Measurements from ENCODE around the gene LRMDA.

DNA sequence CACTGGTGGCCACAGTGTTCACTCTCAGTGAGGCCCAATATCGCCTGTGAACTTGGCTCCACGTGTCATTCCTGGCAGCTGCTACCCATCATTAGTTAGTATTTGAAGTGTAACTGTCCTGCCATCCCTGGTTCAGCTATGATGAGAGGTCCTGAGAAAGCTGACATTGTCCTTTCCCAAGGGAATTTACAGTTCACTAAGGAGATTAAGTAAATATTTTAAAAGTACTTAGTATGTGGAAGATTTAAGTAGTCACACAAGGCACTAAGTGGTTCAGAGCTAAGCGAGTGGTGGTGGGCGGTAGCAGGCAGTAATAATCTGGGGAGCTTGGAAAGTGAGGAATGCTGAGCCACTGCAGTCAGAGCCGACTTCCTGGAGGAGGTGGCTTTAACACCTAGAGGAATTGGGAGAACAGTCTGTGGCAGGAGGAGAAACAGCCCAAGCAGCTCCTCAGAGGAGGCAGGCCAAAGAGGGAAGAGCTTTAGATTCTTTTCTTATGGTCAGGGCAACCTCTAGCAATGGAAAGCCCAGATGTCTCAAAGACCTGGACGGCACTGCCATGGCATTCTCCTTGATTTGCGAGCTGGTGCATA is 519.7 kb downstream of the LRMDA start:
- TF ChIP-seq EZH2phosphoT487 (conservative IDR thresholded peaks at IDR 0.05; ENCODE audit: low read length) = no peak
- TF ChIP-seq, protein P1, sequence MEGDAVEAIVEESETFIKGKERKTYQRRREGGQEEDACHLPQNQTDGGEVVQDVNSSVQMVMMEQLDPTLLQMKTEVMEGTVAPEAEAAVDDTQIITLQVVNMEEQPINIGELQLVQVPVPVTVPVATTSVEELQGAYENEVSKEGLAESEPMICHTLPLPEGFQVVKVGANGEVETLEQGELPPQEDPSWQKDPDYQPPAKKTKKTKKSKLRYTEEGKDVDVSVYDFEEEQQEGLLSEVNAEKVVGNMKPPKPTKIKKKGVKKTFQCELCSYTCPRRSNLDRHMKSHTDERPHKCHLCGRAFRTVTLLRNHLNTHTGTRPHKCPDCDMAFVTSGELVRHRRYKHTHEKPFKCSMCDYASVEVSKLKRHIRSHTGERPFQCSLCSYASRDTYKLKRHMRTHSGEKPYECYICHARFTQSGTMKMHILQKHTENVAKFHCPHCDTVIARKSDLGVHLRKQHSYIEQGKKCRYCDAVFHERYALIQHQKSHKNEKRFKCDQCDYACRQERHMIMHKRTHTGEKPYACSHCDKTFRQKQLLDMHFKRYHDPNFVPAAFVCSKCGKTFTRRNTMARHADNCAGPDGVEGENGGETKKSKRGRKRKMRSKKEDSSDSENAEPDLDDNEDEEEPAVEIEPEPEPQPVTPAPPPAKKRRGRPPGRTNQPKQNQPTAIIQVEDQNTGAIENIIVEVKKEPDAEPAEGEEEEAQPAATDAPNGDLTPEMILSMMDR (IDR thresholded peaks at IDR 0.05; ENCODE audit: insufficient read depth, low read length, poor library complexity, severe bottlenecking) = no peak

Measured in SU-DHL-6 (cell line).